ENCODE results near the gene HTT. TPM values are rescaled to one million over a fixed set of nuclear protein-coding genes. Genes with fewer than 3 reads are reported as not detected.

HTT gene
- total RNA-seq, 1 experiment from 2014 or later = 64.4 TPM

DNA sequence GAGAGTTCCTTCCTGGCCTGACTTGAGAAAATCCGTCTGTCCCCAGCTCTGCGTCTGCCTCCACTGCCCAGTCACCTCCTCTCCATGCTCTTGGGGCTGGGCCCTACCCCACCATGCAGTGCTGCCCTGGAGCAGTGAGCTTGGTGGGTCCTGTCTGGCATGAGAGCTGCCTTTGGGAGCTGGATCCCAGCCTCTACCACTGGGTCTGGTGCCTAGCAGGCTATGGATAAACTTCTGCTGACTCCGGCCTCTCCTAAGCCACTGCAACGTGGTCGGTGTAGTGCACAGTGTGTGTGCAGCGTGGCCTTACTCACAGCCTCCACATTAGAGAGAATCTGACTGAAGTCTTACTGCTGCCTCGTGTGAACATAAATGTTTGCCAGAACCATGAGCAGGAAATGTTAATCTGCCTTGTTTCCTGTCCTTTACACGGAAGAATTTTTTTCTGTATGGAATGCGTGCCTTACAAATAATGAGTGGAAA, 47.6 kb downstream of the HTT start:
- H2BK12ac ChIP-seq (ENCODE audit: insufficient read length, low read depth, low read length) = no peak overlapping the region
- no peak for DNase-seq

More for the DNA sequence above, 47.6 kb downstream of the HTT start:
- H3K4me1 ChIP-seq (ENCODE audit: insufficient read depth, low read length) = no peaks in the 10 kb centered on the region
- no peak overlapping the region for H3T11ph ChIP-seq (ENCODE audit: low read length)
- H3K9me3 Mint-ChIP-seq = no peaks in the 10 kb centered on the region
- no peaks in the 10 kb centered on the region for H3K27me3 ChIP-seq (ENCODE audit: insufficient read depth, low read length)
- peak overlapping the region in 1 of 3 experiments; percentile 20; a peak in 1 of 7 replicates for H3K27ac Mint-ChIP-seq
- no peaks in the 10 kb centered on the region for H3K27me3 Mint-ChIP-seq (ENCODE audit: low read depth)
- H4K20me1 ChIP-seq (ENCODE audit: control insufficient read depth, insufficient read depth, insufficient read length) = no peaks in the 10 kb centered on the region
- no peak overlapping the region for H2BK15ac ChIP-seq (ENCODE audit: low read depth, low read length)
- no peaks in the 10 kb centered on the region for H3K23me2 ChIP-seq (ENCODE audit: insufficient read length, low read depth, low read length, poor library complexity, severe bottlenecking)
- H3K9ac ChIP-seq (ENCODE audit: extremely low read depth, insufficient read length, low read length) = no peak overlapping the region
- H3K36me3 Mint-ChIP-seq (ENCODE audit: insufficient read depth in 1 of 3, low read depth in 3 of 3) = peaks cover 31 to 61% (median 59%) of the 10 kb centered on the region in 3 experiments
- H3K9me3 ChIP-seq (ENCODE audit: control insufficient read depth, low read depth, low read length) = no peaks in the 10 kb centered on the region
- H4K8ac ChIP-seq (replicated peaks; ENCODE audit: insufficient read length, low read depth, low read length) = no peak overlapping the region
- no peak overlapping the region for H2BK120ac ChIP-seq (ENCODE audit: low read depth, low read length, poor library complexity, severe bottlenecking)
- H2BK5ac ChIP-seq (ENCODE audit: insufficient read length, low read length) = no peak overlapping the region
- TF ChIP-seq, protein P1, sequence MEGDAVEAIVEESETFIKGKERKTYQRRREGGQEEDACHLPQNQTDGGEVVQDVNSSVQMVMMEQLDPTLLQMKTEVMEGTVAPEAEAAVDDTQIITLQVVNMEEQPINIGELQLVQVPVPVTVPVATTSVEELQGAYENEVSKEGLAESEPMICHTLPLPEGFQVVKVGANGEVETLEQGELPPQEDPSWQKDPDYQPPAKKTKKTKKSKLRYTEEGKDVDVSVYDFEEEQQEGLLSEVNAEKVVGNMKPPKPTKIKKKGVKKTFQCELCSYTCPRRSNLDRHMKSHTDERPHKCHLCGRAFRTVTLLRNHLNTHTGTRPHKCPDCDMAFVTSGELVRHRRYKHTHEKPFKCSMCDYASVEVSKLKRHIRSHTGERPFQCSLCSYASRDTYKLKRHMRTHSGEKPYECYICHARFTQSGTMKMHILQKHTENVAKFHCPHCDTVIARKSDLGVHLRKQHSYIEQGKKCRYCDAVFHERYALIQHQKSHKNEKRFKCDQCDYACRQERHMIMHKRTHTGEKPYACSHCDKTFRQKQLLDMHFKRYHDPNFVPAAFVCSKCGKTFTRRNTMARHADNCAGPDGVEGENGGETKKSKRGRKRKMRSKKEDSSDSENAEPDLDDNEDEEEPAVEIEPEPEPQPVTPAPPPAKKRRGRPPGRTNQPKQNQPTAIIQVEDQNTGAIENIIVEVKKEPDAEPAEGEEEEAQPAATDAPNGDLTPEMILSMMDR (conservative IDR thresholded peaks at IDR 0.05) = no peak
- H3K79me1 ChIP-seq (ENCODE audit: insufficient read depth, low read depth, low read length, poor library complexity, severe bottlenecking) = no peaks in the 10 kb centered on the region
- H3K56ac ChIP-seq (ENCODE audit: insufficient read length, low read depth, low read length) = no peak overlapping the region
- no peak overlapping the region for H3K23ac ChIP-seq (ENCODE audit: insufficient read length, low read depth, low read length)
- H3K27ac ChIP-seq (ENCODE audit: insufficient read length, low read depth, low read length) = no peak overlapping the region
- H3K4me1 Mint-ChIP-seq = no peaks in the 10 kb centered on the region
- H3K4me2 ChIP-seq (ENCODE audit: insufficient read depth, insufficient read length, low read length) = no peak overlapping the region
- H4K91ac ChIP-seq (ENCODE audit: insufficient read length, low read depth, low read length) = no peak overlapping the region
- H3K4me3 Mint-ChIP-seq = no peak overlapping the region
- no peak overlapping the region for H2AFZ ChIP-seq (ENCODE audit: low read length)
- H4K5ac ChIP-seq (ENCODE audit: insufficient read length, low read depth, low read length) = no peak overlapping the region
- no peak overlapping the region for H3K18ac ChIP-seq (ENCODE audit: insufficient read length, low read depth, low read length)
- H3K79me2 ChIP-seq (ENCODE audit: insufficient read depth, low read length) = no peaks in the 10 kb centered on the region
- WGBS (ENCODE audit: extremely low coverage, insufficient read length, low lambda C conversion rate) = no CpG with 5 or more reads among the region's 9 CpGs
- H2AK5ac ChIP-seq (ENCODE audit: insufficient read length, low read length) = no peak overlapping the region
- H3K4ac ChIP-seq (ENCODE audit: low read depth, low read length) = no peak overlapping the region
- H3K14ac ChIP-seq (ENCODE audit: insufficient read depth, low read length) = no peak overlapping the region; the same call in 1 of the 2 replicates
- H2BK20ac ChIP-seq (ENCODE audit: low read depth, low read length, poor library complexity, severe bottlenecking) = no peak overlapping the region
